ENCODE data around the gene ATP1A1. TPM values are rescaled to one million over a fixed set of nuclear protein-coding genes. Genes with fewer than 3 reads are reported as not detected.
A peak's percentile ranks its signal among the peaks of the same experiment; 100 is the strongest.

The ATP1A1 gene
- polyA plus RNA-seq, 3 donors: 32.3 to 135 (median 32.7) TPM

DNA sequence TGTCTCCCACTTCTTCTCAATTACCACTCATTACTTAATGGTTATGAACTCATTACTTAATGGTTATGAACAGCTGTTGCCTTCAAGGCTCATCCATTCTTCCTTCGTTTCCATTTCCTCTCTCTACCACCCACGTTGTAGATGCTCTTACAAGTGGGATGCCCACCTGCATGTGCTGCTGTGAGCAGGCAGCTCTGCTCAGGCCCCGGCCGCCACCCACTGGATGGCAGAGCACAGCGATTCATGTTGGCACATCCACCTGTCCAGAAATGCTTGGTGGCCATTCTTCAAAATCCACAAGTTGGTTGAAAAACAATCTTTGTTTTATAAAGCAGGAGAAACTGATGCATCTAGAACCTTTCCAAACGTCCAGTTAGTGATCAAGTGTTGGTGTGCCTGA lies 14.5 kb downstream of the ATP1A1 start:
- H3K36me3 ChIP-seq (replicated peaks in 1 of 2; ENCODE audit: control insufficient read depth in 1 of 2, insufficient read depth in 2 of 2, low read length in 2 of 2): peaks cover 84 to 90% of the 10 kb centered on the region in 2 donors
- no peak overlapping the region for H3K27ac ChIP-seq (ENCODE audit: low read depth in 1 of 2, low read length in 2 of 2)
- Mint-ChIP-seq H3K36me3 (peaks cover 78 to 89% of the 10 kb centered on the region in 2 donors), H3K4me1 (peaks cover 8% of the 10 kb centered on the region), H3K9me3 (no peaks in the 10 kb centered on the region), H3K27ac (peak overlapping the region in 2 of 7 donors; percentile 0 to 70), H3K4me3 (no peak overlapping the region), H3K27me3 (ENCODE audit: low read depth in 3 of 3) (no peaks in the 10 kb centered on the region)
- H3K79me2 ChIP-seq (ENCODE audit: insufficient read depth, low read length): peaks cover 26% of the 10 kb centered on the region
- no peaks in the 10 kb centered on the region for H3K4me1 ChIP-seq (ENCODE audit: control insufficient read depth in 1 of 2, insufficient read depth in 2 of 2, low read length in 2 of 2)
- H3K9ac ChIP-seq (ENCODE audit: insufficient read depth, low read length, poor library complexity, severe bottlenecking): no peak overlapping the region
- intact Hi-C loops (cut with micrococcal nuclease): no loop called here
- H3K9me3 ChIP-seq (replicated peaks in 1 of 2; ENCODE audit: control insufficient read depth in 1 of 2, insufficient read depth in 1 of 2, low read length in 2 of 2): no peaks in the 10 kb centered on the region
- H2AFZ ChIP-seq (ENCODE audit: insufficient read depth, low read depth, low read length, poor library complexity, severe bottlenecking): no peak overlapping the region
- DNase-seq: no peak
- H3K4me3 ChIP-seq (replicated peaks in 1 of 3; ENCODE audit: low read depth in 2 of 3, low read length in 3 of 3): no peak overlapping the region
- TF ChIP-seq, protein P1, sequence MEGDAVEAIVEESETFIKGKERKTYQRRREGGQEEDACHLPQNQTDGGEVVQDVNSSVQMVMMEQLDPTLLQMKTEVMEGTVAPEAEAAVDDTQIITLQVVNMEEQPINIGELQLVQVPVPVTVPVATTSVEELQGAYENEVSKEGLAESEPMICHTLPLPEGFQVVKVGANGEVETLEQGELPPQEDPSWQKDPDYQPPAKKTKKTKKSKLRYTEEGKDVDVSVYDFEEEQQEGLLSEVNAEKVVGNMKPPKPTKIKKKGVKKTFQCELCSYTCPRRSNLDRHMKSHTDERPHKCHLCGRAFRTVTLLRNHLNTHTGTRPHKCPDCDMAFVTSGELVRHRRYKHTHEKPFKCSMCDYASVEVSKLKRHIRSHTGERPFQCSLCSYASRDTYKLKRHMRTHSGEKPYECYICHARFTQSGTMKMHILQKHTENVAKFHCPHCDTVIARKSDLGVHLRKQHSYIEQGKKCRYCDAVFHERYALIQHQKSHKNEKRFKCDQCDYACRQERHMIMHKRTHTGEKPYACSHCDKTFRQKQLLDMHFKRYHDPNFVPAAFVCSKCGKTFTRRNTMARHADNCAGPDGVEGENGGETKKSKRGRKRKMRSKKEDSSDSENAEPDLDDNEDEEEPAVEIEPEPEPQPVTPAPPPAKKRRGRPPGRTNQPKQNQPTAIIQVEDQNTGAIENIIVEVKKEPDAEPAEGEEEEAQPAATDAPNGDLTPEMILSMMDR (IDR thresholded peaks at IDR 0.05): no peak
- H4K20me1 ChIP-seq (ENCODE audit: insufficient read depth, low read length): peaks cover 43% of the 10 kb centered on the region
- no peaks in the 10 kb centered on the region for H3K27me3 ChIP-seq (ENCODE audit: control insufficient read depth in 2 of 2, insufficient read depth in 2 of 2, low read length in 2 of 2)
- H3K4me2 ChIP-seq (replicated peaks; ENCODE audit: extremely low read depth, low read length, poor library complexity, severe bottlenecking): no peak overlapping the region
- 100% methylated on average over 3 of the region's 6 CpGs for WGBS (ENCODE audit: insufficient coverage)

DNA sequence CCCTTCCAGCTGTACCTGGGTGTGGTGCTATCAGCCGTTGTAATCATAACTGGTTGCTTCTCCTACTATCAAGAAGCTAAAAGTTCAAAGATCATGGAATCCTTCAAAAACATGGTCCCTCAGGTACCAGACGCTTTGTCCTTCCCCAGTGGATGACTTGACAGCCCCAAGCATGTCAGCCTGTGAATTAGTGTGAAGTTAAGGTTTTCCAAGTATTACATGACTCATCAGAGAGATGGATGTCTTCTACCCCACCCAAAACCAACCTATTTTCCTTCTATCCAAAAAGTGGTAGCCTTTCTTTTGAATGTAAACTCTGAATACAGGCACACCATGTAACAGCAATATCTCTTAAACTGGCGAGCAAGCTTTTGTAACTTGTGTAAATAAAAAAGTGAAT lies 15.1 kb downstream of the ATP1A1 start:
- no peak overlapping the region for H2AFZ ChIP-seq (ENCODE audit: insufficient read depth, low read depth, low read length, poor library complexity, severe bottlenecking)
- Mint-ChIP-seq H3K27ac (peak overlapping the region in 2 of 7 donors; percentile 9 to 52), H3K27me3 (ENCODE audit: low read depth in 3 of 3) (no peaks in the 10 kb centered on the region), H3K9me3 (no peaks in the 10 kb centered on the region), H3K4me3 (no peak overlapping the region), H3K4me1 (peaks cover 3% of the 10 kb centered on the region), H3K36me3 (peaks cover 83 to 95% of the 10 kb centered on the region in 2 donors)
- no peaks in the 10 kb centered on the region for H3K27me3 ChIP-seq (ENCODE audit: control insufficient read depth in 2 of 2, insufficient read depth in 2 of 2, low read length in 2 of 2)
- no peak overlapping the region for H3K4me3 ChIP-seq (replicated peaks in 1 of 3; ENCODE audit: low read depth in 2 of 3, low read length in 3 of 3)
- 100% methylated on average over 1 of the region's 3 CpGs for WGBS (ENCODE audit: insufficient coverage)
- peaks cover 20% of the 10 kb centered on the region for H3K79me2 ChIP-seq (ENCODE audit: insufficient read depth, low read length)
- no peaks in the 10 kb centered on the region for H3K4me1 ChIP-seq (ENCODE audit: control insufficient read depth in 1 of 2, insufficient read depth in 2 of 2, low read length in 2 of 2)
- TF ChIP-seq, protein P1 (IDR thresholded peaks at IDR 0.05): no peak
- H3K4me2 ChIP-seq (replicated peaks; ENCODE audit: extremely low read depth, low read length, poor library complexity, severe bottlenecking): no peak overlapping the region
- no peak for DNase-seq
- no peak overlapping the region for H3K27ac ChIP-seq (ENCODE audit: low read depth in 1 of 2, low read length in 2 of 2)
- H3K9me3 ChIP-seq (replicated peaks in 1 of 2; ENCODE audit: control insufficient read depth in 1 of 2, insufficient read depth in 1 of 2, low read length in 2 of 2): no peaks in the 10 kb centered on the region
- H3K9ac ChIP-seq (ENCODE audit: insufficient read depth, low read length, poor library complexity, severe bottlenecking): no peak overlapping the region
- H4K20me1 ChIP-seq (ENCODE audit: insufficient read depth, low read length): peaks cover 37% of the 10 kb centered on the region
- intact Hi-C loops (cut with micrococcal nuclease): no loop called here
- H3K36me3 ChIP-seq (replicated peaks in 1 of 2; ENCODE audit: control insufficient read depth in 1 of 2, insufficient read depth in 2 of 2, low read length in 2 of 2): peaks cover 89 to 95% of the 10 kb centered on the region in 2 donors

Measured in CD14-positive monocyte (primary cell).